ENCODE measurements around the gene LRRD1. TPM values are rescaled to one million over a fixed set of nuclear protein-coding genes. Genes with fewer than 3 reads are reported as not detected.
"Not testable (repeated sequence)": the region's sequence is repeated elsewhere in the genome, so short reads cannot be mapped to it uniquely, and the experiment has no call there.

LRRD1 gene
- total and polyA plus RNA-seq, 2 of the 4 experiments (the other 2 are of a cell fraction) = under 0.01 to 0.02 TPM

DNA sequence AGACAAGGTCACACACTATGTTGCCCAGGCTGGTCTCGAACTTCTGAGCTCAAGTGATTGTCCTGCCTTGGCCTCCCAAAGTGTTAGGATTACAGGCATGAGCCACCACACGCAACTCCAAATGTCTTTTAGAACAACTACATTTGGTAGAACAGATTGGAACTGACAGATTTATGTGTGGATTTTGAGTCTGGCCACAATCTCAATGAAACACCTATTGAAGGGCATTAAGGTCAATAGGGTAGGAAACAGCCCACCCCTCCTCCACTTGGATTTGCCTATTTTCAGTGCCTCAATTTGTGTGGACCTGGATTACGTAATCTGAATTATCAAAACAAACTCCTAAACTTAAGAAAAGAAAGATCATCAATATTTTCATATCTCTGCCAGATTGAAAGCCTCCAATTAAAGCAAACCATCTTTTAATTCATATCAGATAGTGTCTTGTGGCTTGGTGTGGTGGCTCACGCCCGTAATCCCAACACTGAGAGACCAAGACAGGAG lies 29.2 kb downstream of the LRRD1 start:
- Histone ChIP-seq H3K56ac (ENCODE audit: extremely low read depth, insufficient read depth, low read length) (no peak overlapping the region), H2AFZ (replicated peaks; ENCODE audit: low read length, poor library complexity) (no peak overlapping the region), H3K4me2 (ENCODE audit: low read depth, low read length) (no peak overlapping the region), H3K4me3 (ENCODE audit: insufficient read depth, low read depth, low read length) (no peak overlapping the region), H3K36me3 (ENCODE audit: control insufficient read depth, insufficient read depth, low read length) (no peaks in the 10 kb centered on the region), H2BK120ac (ENCODE audit: low read depth, low read length) (no peak overlapping the region), H3K27me3 (ENCODE audit: control insufficient read depth, insufficient read depth, low read length) (no peaks in the 10 kb centered on the region), H3K9me1 (ENCODE audit: insufficient read depth, low read length) (no peaks in the 10 kb centered on the region), H3K18ac (ENCODE audit: low read depth, low read length) (no peak overlapping the region), H2BK5ac (ENCODE audit: low read depth, low read length, poor library complexity, severe bottlenecking) (no peak overlapping the region), H2AK5ac (ENCODE audit: low read depth, low read length) (no peak overlapping the region), H2AK9ac (replicated peaks; ENCODE audit: low read depth, low read length, poor library complexity) (no peak overlapping the region), H2BK20ac (ENCODE audit: low read depth, low read length) (no peak overlapping the region), H3K9ac (ENCODE audit: low read depth, low read length) (no peak overlapping the region), H4K5ac (ENCODE audit: low read depth, low read length) (no peak overlapping the region), H4K91ac (ENCODE audit: insufficient read depth, low read depth, low read length) (no peak overlapping the region), H3K14ac (replicated peaks; ENCODE audit: low read depth, low read length) (no peak overlapping the region), H3K27ac (ENCODE audit: insufficient read depth, low read length) (no peak overlapping the region), H3K23ac (ENCODE audit: low read depth, low read length) (no peak overlapping the region), H3K4ac (ENCODE audit: low read depth, low read length) (no peak overlapping the region), H3K79me1 (ENCODE audit: low read depth in 1 of 2, low read length in 2 of 2) (no peaks in the 10 kb centered on the region), H3K9me3 (ENCODE audit: control insufficient read depth, insufficient read depth, low read length) (no peaks in the 10 kb centered on the region), H4K8ac (ENCODE audit: low read depth in 2 of 2, low read length in 2 of 2) (no peak overlapping the region), H3K4me1 (ENCODE audit: control insufficient read depth, insufficient read depth, low read length) (no peaks in the 10 kb centered on the region; the same call in 1 of the 2 replicates), H2BK15ac (ENCODE audit: low read depth, low read length) (no peak overlapping the region), H4K20me1 (ENCODE audit: insufficient read depth, low read length) (no peaks in the 10 kb centered on the region)
- dilution Hi-C loops (cut with HindIII; ENCODE audit: low sequenced_read_pairs, unreplicated experiment) = no loop called here
- no TSS peak for BruUV-seq (replicated peaks)
- ChIA-PET POLR2A (ENCODE audit: unreplicated experiment) (no interaction called here), CTCF (no interaction called here)
- no peak for DNase-seq
- no peak for ATAC-seq (ENCODE audit: low read depth)
- in situ Hi-C loops (cut with MboI; ENCODE audit: low sequenced_read_pairs) = no loop called here
- WGBS, 2 experiments (ENCODE audit: extremely low coverage in 2 of 2, insufficient read length in 1 of 2) = no CpG with 5 or more reads among the region's 5 CpGs
- TF ChIP-seq CEBPB (IDR thresholded peaks at IDR 0.05; ENCODE audit: low read depth, low read length) = peak; percentile 75
- TF ChIP-seq, protein P1, sequence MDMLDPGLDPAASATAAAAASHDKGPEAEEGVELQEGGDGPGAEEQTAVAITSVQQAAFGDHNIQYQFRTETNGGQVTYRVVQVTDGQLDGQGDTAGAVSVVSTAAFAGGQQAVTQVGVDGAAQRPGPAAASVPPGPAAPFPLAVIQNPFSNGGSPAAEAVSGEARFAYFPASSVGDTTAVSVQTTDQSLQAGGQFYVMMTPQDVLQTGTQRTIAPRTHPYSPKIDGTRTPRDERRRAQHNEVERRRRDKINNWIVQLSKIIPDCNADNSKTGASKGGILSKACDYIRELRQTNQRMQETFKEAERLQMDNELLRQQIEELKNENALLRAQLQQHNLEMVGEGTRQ (IDR thresholded peaks at IDR 0.05; ENCODE audit: low read depth, low read length) = no peak
- intact Hi-C loops (cut with micrococcal nuclease) = no loop called here

DNA sequence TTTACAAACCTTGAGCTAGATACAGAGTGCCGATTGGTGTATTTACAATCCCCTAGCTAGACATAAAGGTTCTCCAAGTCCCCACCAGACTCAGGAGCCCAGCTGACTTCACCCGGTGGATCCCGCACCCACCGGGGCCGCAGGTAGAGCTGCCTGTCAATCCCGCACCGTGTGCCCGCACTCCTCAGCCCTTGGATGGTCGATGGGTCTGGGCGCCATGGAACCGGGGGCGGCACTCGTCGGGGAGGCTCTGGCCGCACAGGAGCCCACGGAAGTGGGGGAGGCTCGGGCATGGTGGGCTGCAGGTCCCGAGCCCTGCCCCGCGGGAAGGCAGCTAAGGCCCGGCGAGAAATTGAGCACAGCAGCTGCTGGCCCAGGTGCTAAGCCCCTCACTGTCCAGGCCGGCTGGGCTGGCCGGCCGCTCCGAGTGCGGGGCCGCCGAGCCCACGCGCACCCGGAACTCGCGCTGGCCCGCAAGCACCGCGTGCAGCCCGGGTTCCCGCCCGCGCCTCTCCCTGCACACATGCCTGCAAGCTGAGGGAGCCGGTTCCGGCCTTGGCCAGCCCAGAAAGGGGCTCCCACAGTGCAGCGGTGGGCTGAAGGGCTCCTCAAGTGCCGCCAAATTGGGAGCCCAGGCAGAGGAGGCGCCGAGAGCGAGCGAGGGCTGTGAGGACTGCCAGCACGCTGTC lies 35.6 kb downstream of the LRRD1 start:
- CTCF ChIA-PET = not testable (repeated sequence)

More for the DNA sequence above, 35.6 kb downstream of the LRRD1 start:
- ATAC-seq (ENCODE audit: low read depth); H3K79me1 ChIP-seq (ENCODE audit: low read depth in 1 of 2, low read length in 2 of 2); H4K20me1 ChIP-seq (ENCODE audit: insufficient read depth, low read length); H2BK120ac ChIP-seq (ENCODE audit: low read depth, low read length); H4K5ac ChIP-seq (ENCODE audit: low read depth, low read length); POLR2A ChIA-PET (ENCODE audit: unreplicated experiment); BruUV-seq (replicated peaks); H2BK15ac ChIP-seq (ENCODE audit: low read depth, low read length); H3K9me3 ChIP-seq (ENCODE audit: control insufficient read depth, insufficient read depth, low read length); H3K4me1 ChIP-seq (ENCODE audit: control insufficient read depth, insufficient read depth, low read length); H3K18ac ChIP-seq (ENCODE audit: low read depth, low read length); H3K9ac ChIP-seq (ENCODE audit: low read depth, low read length); H3K4me3 ChIP-seq (ENCODE audit: insufficient read depth, low read depth, low read length); H3K14ac ChIP-seq (replicated peaks; ENCODE audit: low read depth, low read length); H4K8ac ChIP-seq (ENCODE audit: low read depth in 2 of 2, low read length in 2 of 2); intact Hi-C loops (cut with micrococcal nuclease); H2BK5ac ChIP-seq (ENCODE audit: low read depth, low read length, poor library complexity, severe bottlenecking); dilution Hi-C loops (cut with HindIII; ENCODE audit: low sequenced_read_pairs, unreplicated experiment); H2AFZ ChIP-seq (replicated peaks; ENCODE audit: low read length, poor library complexity); H3K36me3 ChIP-seq (ENCODE audit: control insufficient read depth, insufficient read depth, low read length); H3K27me3 ChIP-seq (ENCODE audit: control insufficient read depth, insufficient read depth, low read length); H3K9me1 ChIP-seq (ENCODE audit: insufficient read depth, low read length); H2AK5ac ChIP-seq (ENCODE audit: low read depth, low read length); H3K23ac ChIP-seq (ENCODE audit: low read depth, low read length); H2AK9ac ChIP-seq (replicated peaks; ENCODE audit: low read depth, low read length, poor library complexity); H4K91ac ChIP-seq (ENCODE audit: insufficient read depth, low read depth, low read length); H3K4me2 ChIP-seq (ENCODE audit: low read depth, low read length); DNase-seq; in situ Hi-C loops (cut with MboI; ENCODE audit: low sequenced_read_pairs); H2BK20ac ChIP-seq (ENCODE audit: low read depth, low read length); H3K27ac ChIP-seq (ENCODE audit: insufficient read depth, low read length); H3K4ac ChIP-seq (ENCODE audit: low read depth, low read length); H3K56ac ChIP-seq (ENCODE audit: extremely low read depth, insufficient read depth, low read length): not testable (repeated sequence)
- 98% methylated on average over 8 of the region's 50 CpGs; no CpG with 5 or more reads in 1 of the 2 experiments for WGBS, 2 experiments (ENCODE audit: extremely low coverage in 2 of 2, insufficient read length in 1 of 2)
